ENCODE data around the gene HAO1. TPM values are rescaled to one million over a fixed set of nuclear protein-coding genes. Genes with fewer than 3 reads are reported as not detected.

The HAO1 gene
- total and polyA plus RNA-seq, 2 of the 4 experiments (the other 2 are of a cell fraction), result not detected

DNA sequence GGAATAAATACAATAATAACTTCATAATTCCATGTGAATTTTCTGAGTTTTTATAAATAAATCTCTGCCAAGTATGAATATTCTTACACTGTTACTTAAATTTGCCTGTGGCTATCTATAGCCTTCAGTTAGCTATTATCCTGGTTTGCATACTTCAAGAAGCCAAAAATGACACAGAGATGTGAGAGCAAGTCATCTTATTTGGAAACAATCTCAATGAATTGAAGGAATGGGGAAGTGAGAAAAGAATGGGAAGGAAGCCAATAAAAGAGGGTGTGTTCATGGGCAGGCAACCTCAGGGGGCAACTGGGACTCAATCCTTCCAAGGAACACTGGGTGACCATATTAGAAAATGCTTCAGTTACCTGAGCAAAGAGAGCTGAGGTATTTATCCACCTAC lies 9.9 kb downstream of the HAO1 start:
- no peaks in the 10 kb centered on the region for H3K9me3 ChIP-seq (ENCODE audit: control insufficient read depth, insufficient read depth, low read length)
- H3K27me3 ChIP-seq (ENCODE audit: control insufficient read depth, insufficient read depth, low read length), result peaks cover 9% of the 10 kb centered on the region
- no peak overlapping the region for H3K18ac ChIP-seq (ENCODE audit: low read depth, low read length)
- no TSS peak for BruUV-seq (replicated peaks)
- H2BK5ac ChIP-seq (ENCODE audit: low read depth, low read length, poor library complexity, severe bottlenecking), result no peak overlapping the region
- H4K8ac ChIP-seq (ENCODE audit: low read depth in 2 of 2, low read length in 2 of 2), result no peak overlapping the region
- no peak overlapping the region for H4K5ac ChIP-seq (ENCODE audit: low read depth, low read length)
- dilution Hi-C loops (cut with HindIII; ENCODE audit: low sequenced_read_pairs, unreplicated experiment), result no loop called here
- no peak for DNase-seq
- H3K14ac ChIP-seq (replicated peaks; ENCODE audit: low read depth, low read length), result no peak overlapping the region
- no peak overlapping the region for H3K4ac ChIP-seq (ENCODE audit: low read depth, low read length)
- H3K27ac ChIP-seq (ENCODE audit: insufficient read depth, low read length), result no peak overlapping the region
- no peak overlapping the region for H3K4me3 ChIP-seq (ENCODE audit: insufficient read depth, low read depth, low read length)
- no peak overlapping the region for H2AK5ac ChIP-seq (ENCODE audit: low read depth, low read length)
- ATAC-seq (ENCODE audit: low read depth), result no peak
- no peak overlapping the region for H2BK120ac ChIP-seq (ENCODE audit: low read depth, low read length)
- H3K9me1 ChIP-seq (ENCODE audit: insufficient read depth, low read length), result no peaks in the 10 kb centered on the region
- no peak overlapping the region for H2AFZ ChIP-seq (replicated peaks; ENCODE audit: low read length, poor library complexity)
- no peak overlapping the region for H3K23ac ChIP-seq (ENCODE audit: low read depth, low read length)
- intact Hi-C loops (cut with micrococcal nuclease), result loop anchor here (10.0 kb wide), 2 partner anchors 464 to 604 kb away; no protein-coding TSS in a partner anchor
- no peak overlapping the region for H3K9ac ChIP-seq (ENCODE audit: low read depth, low read length)
- ChIA-PET CTCF (interaction anchor here (1.0 kb wide), 1 partner anchor 71 kb away, joined by 3 read pairs; no protein-coding TSS in a partner anchor), POLR2A (ENCODE audit: unreplicated experiment) (no interaction called here)
- H3K4me1 ChIP-seq (ENCODE audit: control insufficient read depth, insufficient read depth, low read length), result no peaks in the 10 kb centered on the region
- no peak overlapping the region for H2AK9ac ChIP-seq (replicated peaks; ENCODE audit: low read depth, low read length, poor library complexity)
- in situ Hi-C loops (cut with MboI; ENCODE audit: low sequenced_read_pairs), result loop anchor here (5.0 kb wide), 1 partner anchor 792 kb away; no protein-coding TSS in a partner anchor
- H2BK15ac ChIP-seq (ENCODE audit: low read depth, low read length), result no peak overlapping the region
- H2BK20ac ChIP-seq (ENCODE audit: low read depth, low read length), result no peak overlapping the region
- H4K20me1 ChIP-seq (ENCODE audit: insufficient read depth, low read length), result no peaks in the 10 kb centered on the region
- H3K4me2 ChIP-seq (ENCODE audit: low read depth, low read length), result no peak overlapping the region
- no peaks in the 10 kb centered on the region for H3K79me1 ChIP-seq (ENCODE audit: low read depth in 1 of 2, low read length in 2 of 2)
- H4K91ac ChIP-seq (ENCODE audit: insufficient read depth, low read depth, low read length), result no peak overlapping the region
- H3K56ac ChIP-seq (ENCODE audit: extremely low read depth, insufficient read depth, low read length), result no peak overlapping the region
- H3K36me3 ChIP-seq (ENCODE audit: control insufficient read depth, insufficient read depth, low read length), result no peaks in the 10 kb centered on the region
- TF ChIP-seq BHLHE40 (IDR thresholded peaks at IDR 0.05; ENCODE audit: low read depth, low read length) (no peak), CTCF (conservative IDR thresholded peaks at IDR 0.05; ENCODE audit: low read depth, low read length) (no peak), RCOR1 (IDR thresholded peaks at IDR 0.05; ENCODE audit: insufficient replicate concordance, low read length) (no peak), SMC3 (IDR thresholded peaks at IDR 0.05; ENCODE audit: low read depth, low read length) (no peak), FOS (IDR thresholded peaks at IDR 0.05; ENCODE audit: low read depth, low read length) (no peak), RAD21 (IDR thresholded peaks at IDR 0.05; ENCODE audit: low read length) (no peak), MAZ (IDR thresholded peaks at IDR 0.05; ENCODE audit: borderline replicate concordance, low read depth, low read length) (no peak), CHD1 (IDR thresholded peaks at IDR 0.05; ENCODE audit: low read depth, low read length) (no peak), MXI1 (IDR thresholded peaks at IDR 0.05; ENCODE audit: borderline replicate concordance, low read depth, low read length) (no peak), MAFK (IDR thresholded peaks at IDR 0.05; ENCODE audit: low read depth, low read length) (no peak), POLR2A (IDR thresholded peaks at IDR 0.05; ENCODE audit: low read depth, low read length) (no peak)
- TF ChIP-seq, protein P1, sequence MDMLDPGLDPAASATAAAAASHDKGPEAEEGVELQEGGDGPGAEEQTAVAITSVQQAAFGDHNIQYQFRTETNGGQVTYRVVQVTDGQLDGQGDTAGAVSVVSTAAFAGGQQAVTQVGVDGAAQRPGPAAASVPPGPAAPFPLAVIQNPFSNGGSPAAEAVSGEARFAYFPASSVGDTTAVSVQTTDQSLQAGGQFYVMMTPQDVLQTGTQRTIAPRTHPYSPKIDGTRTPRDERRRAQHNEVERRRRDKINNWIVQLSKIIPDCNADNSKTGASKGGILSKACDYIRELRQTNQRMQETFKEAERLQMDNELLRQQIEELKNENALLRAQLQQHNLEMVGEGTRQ (IDR thresholded peaks at IDR 0.05; ENCODE audit: low read depth, low read length), result no peak

All from IMR-90 (cell line).